Measurements from ENCODE around the gene PRR14.

- TF ChIP-seq CTCF (IDR thresholded peaks at IDR 0.05 in 4 of 5, conservative IDR thresholded peaks at IDR 0.05 in 1 of 5): peak; percentile 80 to 91 (median 86)
- TF ChIP-seq POLR2A (IDR thresholded peaks at IDR 0.05): no peak
These were observed 21.9 kb upstream of the PRR14 start for GRCh38 chr16:30628628-30629540.
